Measurements from ENCODE around the gene WASL.
A peak's percentile ranks its signal among the peaks of the same experiment; 100 is the strongest.
"Not testable (repeated sequence)": the region's sequence is repeated elsewhere in the genome, so short reads cannot be mapped to it uniquely, and the experiment has no call there.

Gene WASL

DNA sequence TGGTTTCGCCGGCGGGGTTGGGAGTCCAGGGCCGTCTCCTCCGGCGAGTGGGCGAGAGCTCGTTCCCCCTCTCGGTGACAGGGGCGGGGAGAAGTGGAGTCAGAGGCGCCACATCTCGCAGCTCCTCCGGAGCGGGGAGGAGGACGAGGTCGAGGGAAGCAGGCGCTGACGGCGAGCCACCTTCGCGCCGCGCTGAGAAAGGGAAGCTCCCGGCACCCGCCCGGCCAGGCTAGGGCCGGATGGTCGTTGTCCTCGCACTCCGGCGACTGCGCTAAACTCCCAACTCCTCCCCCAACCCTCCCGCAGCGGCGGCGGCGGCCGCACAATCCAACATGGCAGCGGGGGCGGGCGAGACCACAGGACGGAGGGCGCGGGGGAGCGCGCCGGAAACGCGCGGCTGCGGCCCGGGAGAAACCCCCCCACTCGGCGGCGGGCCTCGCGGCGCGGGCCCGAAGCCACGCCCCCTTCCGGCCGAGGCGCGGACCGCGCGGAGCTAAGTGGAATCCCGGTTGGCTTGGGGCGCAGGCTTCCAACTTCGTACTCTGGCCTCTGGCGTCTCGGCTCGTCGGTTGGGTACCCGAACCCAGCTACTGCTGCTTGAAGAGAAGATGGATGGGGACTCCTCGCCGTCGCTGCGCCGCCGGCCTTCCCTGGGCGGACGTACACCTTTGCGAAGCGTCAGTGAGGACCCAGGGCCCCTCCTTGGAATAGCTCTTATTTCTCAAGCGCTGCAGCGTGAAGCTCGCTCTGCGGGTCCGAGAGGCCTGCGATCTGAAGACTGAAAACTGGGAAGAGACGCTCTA, at the start of gene WASL:
Gene WASL (minus strand): TSS at position 270 of the 803 bp plus-strand sequence. CDS start 269 bp downstream, at position 1.
- peak; percentile 90 for DNase-seq (ENCODE audit: extremely low spot score)
- ChIA-PET POLR2A (interaction anchor here (0.6 to 1.3 kb wide), 4 partner anchors 9 to 191 kb away, joined by 3 read pairs; partner anchors contain the start of gene NDUFA5), CTCF (interaction anchor here (0.7 to 3.2 kb wide), 20 partner anchors 9 to 123 kb away, joined by 3 to 11 read pairs (median 4); no protein-coding TSS in a partner anchor)
- TF ChIP-seq, protein P1, sequence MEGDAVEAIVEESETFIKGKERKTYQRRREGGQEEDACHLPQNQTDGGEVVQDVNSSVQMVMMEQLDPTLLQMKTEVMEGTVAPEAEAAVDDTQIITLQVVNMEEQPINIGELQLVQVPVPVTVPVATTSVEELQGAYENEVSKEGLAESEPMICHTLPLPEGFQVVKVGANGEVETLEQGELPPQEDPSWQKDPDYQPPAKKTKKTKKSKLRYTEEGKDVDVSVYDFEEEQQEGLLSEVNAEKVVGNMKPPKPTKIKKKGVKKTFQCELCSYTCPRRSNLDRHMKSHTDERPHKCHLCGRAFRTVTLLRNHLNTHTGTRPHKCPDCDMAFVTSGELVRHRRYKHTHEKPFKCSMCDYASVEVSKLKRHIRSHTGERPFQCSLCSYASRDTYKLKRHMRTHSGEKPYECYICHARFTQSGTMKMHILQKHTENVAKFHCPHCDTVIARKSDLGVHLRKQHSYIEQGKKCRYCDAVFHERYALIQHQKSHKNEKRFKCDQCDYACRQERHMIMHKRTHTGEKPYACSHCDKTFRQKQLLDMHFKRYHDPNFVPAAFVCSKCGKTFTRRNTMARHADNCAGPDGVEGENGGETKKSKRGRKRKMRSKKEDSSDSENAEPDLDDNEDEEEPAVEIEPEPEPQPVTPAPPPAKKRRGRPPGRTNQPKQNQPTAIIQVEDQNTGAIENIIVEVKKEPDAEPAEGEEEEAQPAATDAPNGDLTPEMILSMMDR (IDR thresholded peaks at IDR 0.05; ENCODE audit: control extremely low read depth, extremely low read depth, low read depth, missing control alignments), result no peak

DNA sequence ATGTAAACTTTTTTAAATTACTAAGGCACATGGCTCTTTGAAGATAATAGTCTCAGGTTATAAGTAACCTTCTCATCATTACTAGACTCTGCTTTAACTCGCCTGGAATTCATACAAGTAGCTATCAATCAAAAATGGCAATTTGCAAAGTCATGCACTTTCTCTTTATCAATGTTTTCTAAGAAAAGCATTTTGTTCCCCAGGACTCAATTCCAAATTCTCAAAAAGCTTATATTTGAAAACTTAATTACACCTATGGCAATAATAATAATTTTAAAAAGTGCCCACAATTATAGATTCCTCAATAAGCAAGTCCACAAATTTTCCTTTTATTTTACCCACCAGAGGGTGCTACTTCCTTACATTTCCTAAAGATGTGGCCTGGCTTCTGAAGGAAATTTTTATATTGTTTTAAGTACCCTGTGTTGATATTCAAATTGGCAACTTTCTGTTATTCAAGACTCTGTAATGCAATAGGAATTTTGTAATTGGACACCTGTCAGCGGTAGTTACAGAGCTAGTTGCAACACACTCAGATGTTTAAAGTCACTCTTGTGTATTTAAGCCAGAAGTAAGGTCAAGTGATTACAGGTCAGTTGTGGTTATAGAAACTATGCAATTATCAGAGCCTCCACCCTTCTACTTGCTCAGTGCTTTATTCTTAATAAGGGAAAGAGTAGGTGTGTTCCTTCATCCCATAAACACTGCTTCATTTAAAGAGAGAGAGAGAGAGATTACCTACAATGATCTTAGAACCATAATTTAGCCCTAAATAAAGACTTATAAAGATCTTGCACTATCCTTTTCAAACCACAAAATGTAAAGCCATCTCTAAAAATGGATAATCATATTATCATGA, 49.1 kb upstream of the WASL start:
- TF ChIP-seq, protein P1 (IDR thresholded peaks at IDR 0.05; ENCODE audit: control extremely low read depth, extremely low read depth, low read depth, missing control alignments), result peak; percentile 38
- ChIA-PET POLR2A (no interaction called here), CTCF (interaction anchor here (0.6 to 7.9 kb wide), 39 partner anchors 8 to 155 kb away, joined by 3 to 109 read pairs (median 4); partner anchors contain the start of gene HYAL4)
- DNase-seq (ENCODE audit: extremely low spot score), result peak; percentile 17

DNA sequence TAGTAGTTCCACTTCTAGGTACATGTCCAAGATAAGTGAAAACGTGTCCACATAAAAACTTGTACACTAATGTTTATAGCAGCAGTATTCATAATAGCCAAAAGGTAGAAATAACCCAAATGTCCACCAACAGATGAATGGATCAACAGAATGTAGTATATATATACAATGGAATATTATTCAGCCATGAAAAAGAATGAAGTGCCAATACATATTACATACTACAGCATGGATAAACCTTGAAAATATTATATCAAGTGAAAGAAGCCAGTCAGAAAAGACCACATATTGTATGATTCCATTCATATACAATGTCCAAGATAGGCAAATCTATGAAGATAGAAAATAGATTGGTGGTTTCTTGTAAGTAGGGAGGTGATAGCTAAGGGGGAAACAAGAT, 47.8 kb upstream of the WASL start:
- ChIA-PET CTCF (interaction anchor here (0.9 to 7.9 kb wide), 15 partner anchors 9 to 95 kb away, joined by 3 to 109 read pairs (median 5); partner anchors contain the start of gene HYAL4), POLR2A (no interaction called here)
- no peak for DNase-seq (ENCODE audit: extremely low spot score)
- TF ChIP-seq, protein P1 (IDR thresholded peaks at IDR 0.05; ENCODE audit: control extremely low read depth, extremely low read depth, low read depth, missing control alignments), result no peak

DNA sequence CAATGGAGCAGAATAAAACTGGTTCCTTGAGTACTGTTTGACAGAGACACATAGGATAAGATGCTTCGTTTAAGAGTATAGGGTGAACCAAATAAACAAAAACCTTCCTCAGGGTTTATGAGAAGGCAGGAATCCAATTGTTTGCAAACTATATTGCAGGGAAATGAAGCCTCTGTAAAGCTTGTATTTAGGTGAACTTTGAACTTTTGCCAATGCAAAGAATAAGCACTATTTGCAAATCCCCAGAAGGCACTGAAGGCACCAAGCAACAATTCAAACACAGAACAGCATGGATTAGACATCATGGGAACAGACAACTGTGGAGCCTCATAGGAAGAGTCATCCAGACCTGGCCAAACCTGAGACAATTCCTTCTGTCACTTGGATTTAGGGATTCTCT, 47.1 kb upstream of the WASL start:
- no peak for DNase-seq (ENCODE audit: extremely low spot score)
- CTCF ChIA-PET, result interaction anchor here (1.2 to 7.9 kb wide), 3 partner anchors 50 to 77 kb away, joined by 3 to 109 read pairs (median 82); no protein-coding TSS in a partner anchor
- TF ChIP-seq, protein P1 (IDR thresholded peaks at IDR 0.05; ENCODE audit: control extremely low read depth, extremely low read depth, low read depth, missing control alignments), result no peak
- POLR2A ChIA-PET, result no interaction called here

DNA sequence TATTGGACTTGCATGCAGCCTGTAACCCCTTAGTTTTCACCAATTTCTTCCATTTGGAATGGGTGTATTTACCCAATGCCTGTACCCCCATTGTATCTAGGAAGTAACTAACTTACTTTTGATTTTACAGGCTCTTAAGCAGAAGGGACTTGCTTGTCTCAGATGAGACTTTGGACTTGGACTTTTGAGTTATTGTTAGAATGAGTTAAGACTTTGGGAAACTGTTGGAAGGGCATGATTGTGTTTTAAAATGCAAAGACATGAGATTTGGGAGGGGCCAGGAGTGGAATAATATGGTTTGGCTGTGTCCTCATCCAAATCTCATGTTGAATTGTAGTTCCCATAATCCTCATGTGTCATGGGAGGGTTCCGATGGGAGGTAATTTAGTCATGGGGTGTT, 46.3 kb upstream of the WASL start:
- CTCF ChIA-PET, result interaction anchor here (0.9 to 7.9 kb wide), 4 partner anchors 50 to 77 kb away, joined by 3 to 109 read pairs (median 43); no protein-coding TSS in a partner anchor
- DNase-seq (ENCODE audit: extremely low spot score); POLR2A ChIA-PET: not testable (repeated sequence)

DNA sequence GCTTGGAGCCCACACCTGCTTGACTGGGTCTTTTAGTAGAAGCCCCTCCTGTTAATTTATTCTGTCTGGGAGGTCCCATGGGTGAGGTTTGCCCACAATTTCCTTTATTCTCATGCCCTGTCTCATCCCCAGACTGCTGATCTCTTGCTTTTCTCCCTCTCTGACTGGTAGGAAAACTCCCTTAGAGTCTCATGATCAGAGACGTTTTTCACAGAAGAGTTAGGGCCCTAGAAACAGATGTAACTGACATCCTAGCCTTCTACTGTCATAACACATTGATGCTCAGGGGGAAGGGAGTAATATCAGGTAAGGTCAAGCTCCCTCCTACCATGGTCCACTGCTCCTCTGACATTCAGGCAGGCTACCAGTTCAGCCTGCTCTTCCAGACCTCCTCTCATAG, 43.7 kb upstream of the WASL start:
- ChIA-PET CTCF (interaction anchor here (0.8 to 1.7 kb wide), 9 partner anchors 11 to 102 kb away, joined by 3 to 11 read pairs (median 4); partner anchors contain the start of gene HYAL4), POLR2A (no interaction called here)
- TF ChIP-seq, protein P1 (IDR thresholded peaks at IDR 0.05; ENCODE audit: control extremely low read depth, extremely low read depth, low read depth, missing control alignments), result no peak
- no peak for DNase-seq (ENCODE audit: extremely low spot score)

Measured in GM10248 (cell line).